Eye (tissue), 1 donor: ENCODE data around the gene PRSS57.

Experiments
- DNase-seq: peaks from one replicate; pipeline ENCODE4 v3.0.0-alpha.2; 2015

The PRSS57 gene

DNA sequence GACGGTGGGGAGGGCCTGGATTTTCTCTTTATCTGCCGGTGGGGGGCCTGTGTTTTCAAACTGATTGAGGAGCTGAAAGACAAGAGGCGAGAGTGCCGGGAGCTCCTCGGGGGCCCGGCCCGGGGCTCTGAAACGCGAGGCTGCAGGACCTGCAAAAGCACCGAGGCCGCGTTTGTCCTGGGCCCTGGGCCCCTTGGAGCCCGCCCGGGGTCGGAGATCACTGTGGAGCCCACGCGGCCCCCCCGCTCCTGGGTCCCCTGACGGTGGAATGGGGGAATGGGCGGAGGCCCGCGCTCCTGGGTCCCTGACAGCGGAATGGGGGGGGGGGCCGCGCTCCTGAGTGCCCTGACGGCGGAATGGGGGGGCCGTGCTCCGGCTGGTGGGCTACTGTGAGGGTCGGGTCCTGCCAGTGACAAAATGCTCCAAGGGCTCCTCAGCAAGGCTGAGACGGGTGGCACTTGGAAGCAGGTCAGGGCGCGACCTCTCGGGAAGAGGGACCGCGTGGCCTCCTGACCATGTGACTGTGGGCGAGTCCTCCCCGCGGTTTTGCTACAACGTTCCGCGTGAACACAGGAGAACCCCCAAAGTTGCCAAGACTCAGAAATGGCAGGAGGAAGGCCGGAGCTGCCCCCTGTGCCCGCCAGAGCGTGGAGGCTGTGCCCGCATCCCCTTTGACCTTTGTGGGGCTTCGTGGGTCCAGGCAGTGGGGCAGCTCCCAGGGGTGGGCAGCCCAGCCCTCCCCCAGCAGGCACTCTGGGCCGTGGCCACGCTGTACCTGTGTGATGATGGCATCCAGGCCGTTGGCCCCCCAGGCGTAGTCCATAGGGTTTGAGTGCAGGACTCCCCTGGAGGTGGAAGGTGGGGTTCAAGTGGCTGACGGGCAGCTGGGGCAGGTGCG lies 46.1 kb downstream of the PRSS57 start:
- DNase-seq, result no peak

DNA sequence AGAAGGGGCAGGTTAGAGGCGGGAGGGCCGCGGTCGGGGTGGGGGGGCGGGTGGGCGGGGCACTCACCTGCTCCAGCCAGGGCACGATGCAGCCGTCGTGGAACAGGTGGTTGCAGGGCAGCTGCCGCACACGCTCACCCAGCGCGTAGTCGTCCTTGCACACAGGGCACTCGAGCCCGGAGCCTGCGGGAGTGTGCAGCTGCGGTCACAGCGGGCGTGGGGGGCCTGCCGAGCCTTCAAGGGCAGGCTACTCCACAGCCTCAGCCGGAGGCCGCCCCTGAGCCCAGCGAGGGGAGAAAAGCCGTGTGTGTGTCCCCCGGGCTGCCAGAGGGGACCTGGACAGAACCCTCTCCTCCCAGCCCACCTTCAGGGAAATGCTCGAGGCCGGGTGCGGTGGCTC lies 46.9 kb downstream of the PRSS57 start:
- no peak for DNase-seq

DNA sequence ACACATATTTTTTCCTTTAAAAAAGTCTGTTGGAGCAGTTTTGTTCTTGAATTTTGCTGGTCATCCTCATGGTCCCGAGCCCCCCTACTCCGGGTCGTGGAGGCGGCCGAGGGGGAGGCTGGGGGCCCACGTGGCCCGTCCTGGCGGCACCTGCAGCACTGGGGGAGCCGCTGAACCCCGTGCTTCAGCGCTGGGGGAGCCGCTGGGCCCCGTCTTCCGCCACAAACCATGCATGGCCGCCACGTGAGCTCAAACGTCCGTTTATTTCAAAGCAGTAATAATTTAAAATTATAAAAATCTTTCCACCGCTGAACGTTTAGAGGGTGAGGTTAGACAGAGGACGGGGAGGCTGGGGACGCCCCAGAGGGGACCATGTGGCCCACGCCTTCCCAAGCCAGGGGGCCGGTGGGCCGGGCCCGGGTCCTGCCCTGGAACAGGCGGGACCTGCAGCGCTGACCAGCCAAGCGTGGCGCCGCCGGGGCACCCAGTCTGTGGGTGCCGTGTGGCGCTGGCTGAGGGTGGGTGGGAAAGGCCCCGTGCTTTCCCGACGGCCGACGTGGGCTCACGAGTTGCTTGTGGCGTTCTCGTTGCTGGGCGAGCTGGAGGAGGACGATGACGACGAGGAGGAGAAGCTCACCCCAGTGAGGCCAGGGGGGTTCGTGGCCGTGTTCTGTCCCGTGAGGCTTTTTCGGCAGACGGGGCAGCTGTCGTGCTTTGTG lies 47.5 kb downstream of the PRSS57 start:
- no peak for DNase-seq

- no peak for DNase-seq
Observed at GRCh38 chr19:646779-647565, 48.3 kb downstream of the PRSS57 start.

GRCh38 chr19:645912-646778 lies 49.1 kb downstream of the PRSS57 start:
- DNase-seq, result no peak

- no peak for DNase-seq
Observed at GRCh38 chr19:644789-645188, 50.5 kb downstream of the PRSS57 start.

- DNase-seq, result no peak
Observed at GRCh38 chr19:644363-644762, 50.9 kb downstream of the PRSS57 start.

- no peak for DNase-seq
Observed at GRCh38 chr19:643736-644135, 51.5 kb downstream of the PRSS57 start.

GRCh38 chr19:642767-643727 lies 52.2 kb downstream of the PRSS57 start:
- no peak for DNase-seq

GRCh38 chr19:641702-642101 lies 53.5 kb downstream of the PRSS57 start:
- DNase-seq, result no peak

DNA sequence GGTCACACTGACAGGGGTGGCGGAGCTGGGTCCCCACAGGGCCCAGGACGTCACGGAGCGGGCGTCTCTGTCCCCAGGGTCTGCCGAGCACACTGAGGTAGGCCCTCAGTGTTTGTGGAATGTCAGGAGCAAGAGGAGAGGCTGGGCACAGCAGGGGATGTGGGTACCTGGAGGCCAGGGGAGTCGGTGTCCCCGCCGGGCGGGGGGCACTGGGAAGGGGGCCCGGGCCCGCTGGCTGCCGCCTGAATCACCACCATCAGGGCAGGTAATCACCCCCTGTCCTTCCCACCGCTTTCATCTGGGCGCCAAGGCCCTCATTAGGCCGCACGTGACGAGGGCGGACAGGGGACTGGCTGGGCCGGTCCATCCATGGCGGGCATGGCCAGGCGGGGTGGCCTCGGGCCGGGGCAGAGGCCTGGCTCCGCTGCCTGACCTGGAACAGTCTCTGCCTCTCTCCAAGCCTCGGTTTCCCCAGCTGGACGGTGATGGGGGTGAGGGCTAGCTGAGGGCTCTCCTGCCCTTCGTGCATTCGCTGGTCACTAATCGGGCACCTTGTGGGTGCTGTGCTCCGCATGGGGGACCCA lies 54.6 kb downstream of the PRSS57 start:
- DNase-seq, result no peak

GRCh38 chr19:640161-640558 lies 55.1 kb downstream of the PRSS57 start:
- no peak for DNase-seq

- peak; percentile 93 for DNase-seq
Observed at GRCh38 chr19:639253-640160, 55.7 kb downstream of the PRSS57 start, which contains the start of gene FGF22. TSS of gene FGF22 (plus strand) at chr19:639879. CDS start at chr19:639926, 47 bp downstream.

- no peak for DNase-seq
Observed at GRCh38 chr19:638906-639252, 56.4 kb downstream of the PRSS57 start.
